CD4-positive, alpha-beta memory T cell (primary cell): Measurements from ENCODE around the gene CHST4. TPM values are rescaled to one million over a fixed set of nuclear protein-coding genes. Genes with fewer than 3 reads are reported as not detected.
"Not testable (repeated sequence)": the region's sequence is repeated elsewhere in the genome, so short reads cannot be mapped to it uniquely, and the experiment has no call there.

Experiments used
- CTCF ChIA-PET: fragments of 350-600 bp; sonication (Branson Sonifier 250); formaldehyde crosslinking; loops from one replicate; lab custom pipeline; 2021; ENCODE audit warnings: inconsistent platforms; ENCODE audit not compliant: partially characterized antibody; lab: Charles Lee
- POLR2A ChIA-PET: fragments of 350-600 bp; sonication (Branson Sonifier 250); formaldehyde crosslinking; loops from one replicate; lab custom pipeline; 2021; ENCODE audit not compliant: partially characterized antibody; lab: Charles Lee
- DNase-seq, 5 donors: peaks; one replicate each; pipeline versions ENCODE4 v3.0.0 to v3.0.0-alpha.2; 2020 to 2022; ENCODE audit warnings: mixed read lengths in 1 of 5
- H3K27ac ChIP-seq: one replicate; pipeline ENCODE4 v1.7.0; 2013; ENCODE audit warnings: low read depth, low read length
- H3K27me3 ChIP-seq: 2 replicates; pipeline ENCODE4 v1.7.0; 2013; ENCODE audit warnings: mild to moderate bottlenecking, low read length, moderate library complexity; ENCODE audit not compliant: insufficient read depth
- H3K36me3 ChIP-seq: 2 replicates; pipeline ENCODE4 v1.7.0; 2013; ENCODE audit warnings: mild to moderate bottlenecking, low read length, moderate library complexity; ENCODE audit not compliant: insufficient read depth
- H3K4me1 ChIP-seq: 2 replicates; pipeline ENCODE4 v1.7.0; 2013; ENCODE audit warnings: mild to moderate bottlenecking, low read length, moderate library complexity; ENCODE audit not compliant: insufficient read depth
- H3K4me3 ChIP-seq, 2 donors: one replicate each; pipeline ENCODE4 v1.7.0; 2013; ENCODE audit warnings: low read length in 2 of 2, mild to moderate bottlenecking in 1 of 2
- H3K9me3 ChIP-seq, 2 donors: one replicate each; pipeline ENCODE4 v1.7.0; 2013; ENCODE audit warnings: low read length in 2 of 2, control low read depth in 1 of 2; ENCODE audit not compliant: control insufficient read depth in 1 of 2
- H3K27ac Mint-ChIP-seq, 7 donors: one replicate each; pipeline ENCODE4 v1.8.0; 2020 to 2021; ENCODE audit warnings: mixed read lengths in 7 of 7, mild to moderate bottlenecking in 6 of 7, inconsistent platforms in 3 of 7, moderate library complexity in 3 of 7
- H3K27me3 Mint-ChIP-seq, 2 donors: one replicate each; pipeline ENCODE4 v1.8.0; 2020 to 2021; ENCODE audit warnings: mixed read lengths in 2 of 2
- H3K36me3 Mint-ChIP-seq, 2 donors: one replicate each; pipeline ENCODE4 v1.8.0; 2020 to 2021; ENCODE audit warnings: mixed read lengths in 2 of 2, inconsistent platforms in 1 of 2, mild to moderate bottlenecking in 1 of 2
- H3K4me1 Mint-ChIP-seq, 4 donors: one replicate each; pipeline ENCODE4 v1.8.0; 2020 to 2021; ENCODE audit warnings: mixed read lengths in 4 of 4, mild to moderate bottlenecking in 1 of 4
- H3K4me3 Mint-ChIP-seq, 8 donors: one replicate each; pipeline ENCODE4 v1.8.0; 2020 to 2021; ENCODE audit warnings: mixed read lengths in 8 of 8, mild to moderate bottlenecking in 7 of 8, moderate library complexity in 6 of 8, inconsistent platforms in 3 of 8
- H3K9me3 Mint-ChIP-seq, 8 donors: one replicate each; pipeline ENCODE4 v1.8.0; 2020 to 2021; ENCODE audit warnings: mixed read lengths in 8 of 8, mild to moderate bottlenecking in 5 of 8, inconsistent platforms in 3 of 8, moderate library complexity in 1 of 8
- intact Hi-C: fragments of 100-400 bp; cut with micrococcal nuclease; formaldehyde crosslinking; loops from one replicate; pipeline ENCODE4 v1.15.1; 2023
- polyA plus RNA-seq, 2 donors: library from polyadenylated mRNA; unstranded; fragments of 300-500 nt; fragmentation: Illumina TruSeq; gene quantifications; one replicate each; pipeline ENCODE4 v1.2.3, GENCODE V29; 2021
- total RNA-seq, 2 experiments: library from RNA; stranded (reverse); gene quantifications; one replicate each; pipeline ENCODE4 v1.2.3, GENCODE V29; 2021

Gene CHST4
- total and polyA plus RNA-seq, 4 experiments from 2014 or later: not detected

DNA sequence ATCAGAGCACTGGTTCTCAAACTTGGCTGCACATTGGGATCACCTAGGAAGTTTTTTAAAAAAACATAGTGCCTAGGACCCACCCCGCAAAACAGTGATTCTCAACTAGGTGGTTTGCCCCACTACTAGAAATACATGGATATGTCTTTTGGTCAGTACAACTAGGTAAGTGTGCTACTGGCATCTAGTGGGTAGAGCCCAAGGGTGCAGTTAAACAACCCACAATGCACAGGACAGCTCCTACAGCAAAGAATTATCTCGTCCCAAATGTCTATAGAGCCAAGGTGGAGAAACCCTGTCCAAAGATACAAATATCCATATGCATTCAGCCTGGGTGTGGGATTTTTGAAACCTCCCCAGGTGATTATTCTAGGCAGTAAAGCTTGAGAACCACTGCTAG lies 25.3 kb upstream of the CHST4 start:
- H3K4me1 ChIP-seq: no peaks in the 10 kb centered on the region
- DNase-seq: no peak
- no peaks in the 10 kb centered on the region for H3K9me3 ChIP-seq
- H3K27me3 ChIP-seq: no peaks in the 10 kb centered on the region
- intact Hi-C loops: no loop called here
- ChIA-PET CTCF (interaction anchor here (1.0 to 7.0 kb wide), 7 partner anchors 11 to 110 kb away, joined by 4 to 183 read pairs (median 6); partner anchors contain the start of gene ZNF19), POLR2A (no interaction called here)
- H3K27ac ChIP-seq: no peak overlapping the region
- Mint-ChIP-seq H3K36me3 (no peaks in the 10 kb centered on the region), H3K27me3 (peaks cover 8 to 11% of the 10 kb centered on the region in 2 donors), H3K27ac (no peak overlapping the region), H3K9me3 (no peaks in the 10 kb centered on the region), H3K4me1 (no peaks in the 10 kb centered on the region), H3K4me3 (no peak overlapping the region)
- H3K36me3 ChIP-seq: no peaks in the 10 kb centered on the region
- H3K4me3 ChIP-seq: no peak overlapping the region

- no peaks in the 10 kb centered on the region for H3K36me3 Mint-ChIP-seq
- Histone ChIP-seq H3K9me3 (no peaks in the 10 kb centered on the region), H3K27ac (no peak overlapping the region), H3K4me3 (no peak overlapping the region), H3K4me1 (no peaks in the 10 kb centered on the region), H3K36me3 (no peaks in the 10 kb centered on the region), H3K27me3 (no peaks in the 10 kb centered on the region)
- peaks cover 8 to 11% of the 10 kb centered on the region in 2 donors for H3K27me3 Mint-ChIP-seq
- H3K4me3 Mint-ChIP-seq: no peak overlapping the region
- H3K4me1 Mint-ChIP-seq: no peaks in the 10 kb centered on the region
- H3K27ac Mint-ChIP-seq: no peak overlapping the region
- intact Hi-C loops: no loop called here
- CTCF ChIA-PET: interaction anchor here (1.0 to 7.0 kb wide), 3 partner anchors 12 to 109 kb away, joined by 6 to 183 read pairs (median 17); partner anchors contain the start of gene ZNF19
- no peaks in the 10 kb centered on the region for H3K9me3 Mint-ChIP-seq
- POLR2A ChIA-PET: no interaction called here
- DNase-seq: no peak
Measured at GRCh38 chr16:71501547-71501946, 24.7 kb upstream of the CHST4 start.

DNA sequence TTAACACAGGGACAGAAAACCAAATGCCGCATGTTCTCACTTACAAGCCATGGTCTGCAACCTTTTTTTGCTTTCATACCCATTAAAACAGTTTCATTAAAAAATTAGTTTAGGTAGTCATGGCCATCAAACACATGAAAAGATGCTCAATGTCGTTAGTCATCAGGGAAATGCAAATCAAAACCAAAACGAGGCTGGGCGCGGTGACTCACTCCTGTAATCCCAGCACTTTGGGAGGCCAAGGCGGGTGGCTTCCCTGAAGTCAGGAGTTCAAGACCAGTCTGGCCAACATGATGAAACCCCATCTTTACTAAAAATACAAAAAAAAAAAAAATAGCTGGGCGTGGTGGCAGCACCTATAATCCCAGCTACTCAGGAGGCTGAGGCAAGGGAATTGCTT lies 22.2 kb upstream of the CHST4 start:
- H3K27me3 Mint-ChIP-seq: peaks cover 8 to 10% of the 10 kb centered on the region in 2 donors
- H3K27ac Mint-ChIP-seq, DNase-seq, H3K36me3 Mint-ChIP-seq, H3K36me3 ChIP-seq, H3K4me1 ChIP-seq, H3K4me3 ChIP-seq, H3K9me3 ChIP-seq, intact Hi-C loops, POLR2A ChIA-PET, H3K27ac ChIP-seq, H3K27me3 ChIP-seq, H3K4me1 Mint-ChIP-seq, CTCF ChIA-PET, H3K9me3 Mint-ChIP-seq, H3K4me3 Mint-ChIP-seq: not testable (repeated sequence)

- ChIA-PET POLR2A (no interaction called here), CTCF (no interaction called here)
- Mint-ChIP-seq H3K27me3 (peaks cover 5 to 9% of the 10 kb centered on the region in 2 donors), H3K9me3 (no peaks in the 10 kb centered on the region), H3K27ac (no peak overlapping the region), H3K4me3 (no peak overlapping the region), H3K4me1 (no peaks in the 10 kb centered on the region), H3K36me3 (no peaks in the 10 kb centered on the region)
- DNase-seq: no peak
- Histone ChIP-seq H3K36me3 (no peaks in the 10 kb centered on the region), H3K27me3 (no peaks in the 10 kb centered on the region), H3K9me3 (no peaks in the 10 kb centered on the region), H3K4me1 (no peaks in the 10 kb centered on the region), H3K27ac (no peak overlapping the region), H3K4me3 (no peak overlapping the region)
- intact Hi-C loops: no loop called here
Measured at GRCh38 chr16:71504901-71505300, 21.3 kb upstream of the CHST4 start.

GRCh38 chr16:71507061-71507460 lies 19.2 kb upstream of the CHST4 start:
- Histone ChIP-seq H3K9me3 (no peaks in the 10 kb centered on the region), H3K4me3 (no peak overlapping the region), H3K27me3 (no peaks in the 10 kb centered on the region), H3K36me3 (no peaks in the 10 kb centered on the region), H3K4me1 (no peaks in the 10 kb centered on the region), H3K27ac (no peak overlapping the region)
- Mint-ChIP-seq H3K9me3 (no peaks in the 10 kb centered on the region), H3K4me1 (no peaks in the 10 kb centered on the region), H3K36me3 (no peaks in the 10 kb centered on the region), H3K27ac (no peak overlapping the region), H3K27me3 (peaks cover 3 to 9% of the 10 kb centered on the region in 2 donors), H3K4me3 (no peak overlapping the region)
- intact Hi-C loops: no loop called here
- DNase-seq: no peak
- CTCF ChIA-PET: no interaction called here
- POLR2A ChIA-PET: no interaction called here

DNA sequence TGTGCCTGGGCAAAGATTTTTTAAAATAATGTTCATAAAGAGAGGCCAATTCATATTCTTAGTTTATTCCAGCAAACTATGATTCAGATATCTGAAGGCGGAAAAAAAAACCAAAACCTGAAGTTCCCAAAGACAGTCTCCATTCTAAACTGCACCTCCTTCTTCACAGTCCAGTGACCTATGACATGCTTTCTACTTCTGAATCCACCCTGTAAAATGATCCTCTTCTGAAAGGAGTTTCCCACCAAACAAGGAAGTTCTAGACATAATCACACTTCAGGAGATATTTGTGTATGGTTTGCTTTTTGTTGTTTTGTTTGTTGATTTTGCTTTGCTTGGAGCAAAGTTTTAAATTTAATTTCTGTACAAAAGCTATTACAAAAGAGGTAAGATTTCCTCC lies 12.9 kb upstream of the CHST4 start:
- H3K9me3 Mint-ChIP-seq: no peaks in the 10 kb centered on the region
- POLR2A ChIA-PET: no interaction called here
- no peaks in the 10 kb centered on the region for H3K4me1 Mint-ChIP-seq
- no peak overlapping the region for H3K4me3 ChIP-seq
- H3K27ac Mint-ChIP-seq: no peak overlapping the region
- no peaks in the 10 kb centered on the region for H3K36me3 ChIP-seq
- DNase-seq: no peak
- H3K27me3 Mint-ChIP-seq: peaks cover 2 to 10% of the 10 kb centered on the region in 2 donors
- H3K4me3 Mint-ChIP-seq: no peak overlapping the region
- CTCF ChIA-PET: no interaction called here
- H3K27ac ChIP-seq: no peak overlapping the region
- no peaks in the 10 kb centered on the region for H3K4me1 ChIP-seq
- intact Hi-C loops: no loop called here
- H3K9me3 ChIP-seq: no peaks in the 10 kb centered on the region
- H3K36me3 Mint-ChIP-seq: no peaks in the 10 kb centered on the region
- H3K27me3 ChIP-seq: no peaks in the 10 kb centered on the region

- CTCF ChIA-PET: interaction anchor here (0.6 kb wide), 1 partner anchor 100 kb away, joined by 3 read pairs; no protein-coding TSS in a partner anchor
- intact Hi-C loops: no loop called here
- no peaks in the 10 kb centered on the region for H3K9me3 Mint-ChIP-seq
- POLR2A ChIA-PET: no interaction called here
- H3K36me3 Mint-ChIP-seq: no peaks in the 10 kb centered on the region
- no peak overlapping the region for H3K27ac Mint-ChIP-seq
- no peaks in the 10 kb centered on the region for H3K4me1 Mint-ChIP-seq
- Histone ChIP-seq H3K27me3 (no peaks in the 10 kb centered on the region), H3K4me1 (no peaks in the 10 kb centered on the region), H3K9me3 (no peaks in the 10 kb centered on the region), H3K36me3 (no peaks in the 10 kb centered on the region), H3K4me3 (no peak overlapping the region), H3K27ac (no peak overlapping the region)
- DNase-seq: no peak
- H3K27me3 Mint-ChIP-seq: peaks cover 2 to 8% of the 10 kb centered on the region in 2 donors
- H3K4me3 Mint-ChIP-seq: no peak overlapping the region
Measured at GRCh38 chr16:71514476-71514875, 11.8 kb upstream of the CHST4 start.

DNA sequence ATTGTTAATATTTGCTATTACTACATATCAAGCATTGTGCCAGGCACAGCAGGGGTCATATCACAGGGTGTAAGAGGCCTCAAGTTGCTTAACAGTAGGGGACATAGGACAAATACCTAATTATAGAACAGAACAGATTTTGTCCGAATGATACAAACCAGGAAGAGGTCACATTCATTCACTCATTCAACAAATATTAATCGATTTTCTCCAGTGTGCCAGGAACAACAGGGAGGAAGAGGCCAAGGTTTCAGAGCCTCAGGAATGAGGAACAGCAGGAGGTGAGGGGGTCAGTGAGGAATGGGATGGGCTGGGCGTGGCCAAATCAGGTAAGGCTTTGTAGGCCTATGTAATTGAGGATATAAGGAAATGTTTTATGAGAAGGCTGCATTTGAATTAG lies 11.2 kb upstream of the CHST4 start:
- CTCF ChIA-PET: no interaction called here

More for the DNA sequence above, 11.2 kb upstream of the CHST4 start:
- H3K4me3 Mint-ChIP-seq: no peak overlapping the region
- no peak overlapping the region for H3K27ac Mint-ChIP-seq
- peaks cover 2 to 8% of the 10 kb centered on the region in 2 donors for H3K27me3 Mint-ChIP-seq
- intact Hi-C loops: no loop called here
- DNase-seq: no peak
- H3K27me3 ChIP-seq: no peaks in the 10 kb centered on the region
- H3K27ac ChIP-seq: no peak overlapping the region
- no peaks in the 10 kb centered on the region for H3K36me3 Mint-ChIP-seq
- no peaks in the 10 kb centered on the region for H3K9me3 ChIP-seq
- H3K36me3 ChIP-seq: no peaks in the 10 kb centered on the region
- H3K4me3 ChIP-seq: no peak overlapping the region
- H3K9me3 Mint-ChIP-seq: no peaks in the 10 kb centered on the region
- no peaks in the 10 kb centered on the region for H3K4me1 Mint-ChIP-seq
- POLR2A ChIA-PET: no interaction called here
- no peaks in the 10 kb centered on the region for H3K4me1 ChIP-seq
